COR-L47 (cell line): Measurements from ENCODE around the gene CARMIL1.

Source experiments
- DNase-seq: peaks from one replicate; lab custom pipeline; 2025; lab: John Stamatoyannopoulos, UW

The CARMIL1 gene

DNA sequence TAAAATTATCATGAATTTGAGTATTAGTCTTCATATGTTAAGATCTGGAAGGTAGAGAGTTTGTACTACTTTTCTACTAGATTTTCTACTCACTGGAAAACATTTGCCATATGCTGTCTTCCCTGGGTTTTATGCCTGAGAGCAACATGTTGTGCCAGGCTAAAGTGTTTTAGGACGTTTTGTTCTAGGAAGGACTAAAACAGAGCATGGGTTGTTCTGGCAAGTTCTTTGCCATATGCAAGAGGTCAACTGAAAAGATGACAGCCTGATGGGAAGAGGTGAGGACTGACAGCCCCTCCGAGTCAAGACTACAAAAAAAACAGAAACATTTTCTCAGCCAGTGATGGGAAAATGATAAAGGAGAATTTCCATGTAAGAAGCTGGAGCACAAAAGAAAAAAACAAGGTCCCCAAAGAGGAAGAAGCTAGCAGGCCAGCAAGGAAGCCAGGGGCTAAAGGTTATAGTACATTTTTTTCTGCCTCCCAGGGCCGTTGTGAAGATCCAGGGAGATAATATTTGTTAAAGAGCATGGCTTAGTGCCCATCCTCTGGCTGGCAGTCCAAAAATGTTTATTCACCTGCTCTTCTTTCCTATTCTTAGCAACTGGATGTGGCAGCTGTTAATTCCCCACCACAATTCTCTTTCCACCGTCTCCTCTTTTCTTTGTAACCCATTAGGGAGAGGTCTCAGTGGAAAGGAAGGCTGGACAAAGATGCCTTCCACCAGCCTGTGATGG lies 380.6 kb downstream of the CARMIL1 start:
- peak; percentile 80 for DNase-seq

DNA sequence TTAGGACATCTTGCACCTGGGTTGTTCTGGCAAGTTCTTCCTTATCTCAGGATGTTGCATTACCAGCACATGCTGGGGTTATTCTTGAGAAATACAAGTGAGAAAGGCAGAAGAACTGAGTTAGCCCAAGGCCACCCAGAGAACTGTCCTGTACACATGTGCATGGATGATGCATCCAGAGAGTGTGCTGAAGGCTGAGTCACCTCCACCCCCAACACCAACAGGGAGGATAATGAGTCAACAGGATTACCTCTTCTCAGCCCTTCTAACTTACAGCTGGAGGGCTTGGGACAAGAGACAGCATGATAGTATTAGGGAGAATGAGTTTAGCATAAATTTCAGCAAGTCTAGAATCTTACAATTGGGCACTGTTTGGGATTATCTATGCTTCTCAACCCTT lies 381.3 kb downstream of the CARMIL1 start:
- DNase-seq: peak; percentile 41

DNA sequence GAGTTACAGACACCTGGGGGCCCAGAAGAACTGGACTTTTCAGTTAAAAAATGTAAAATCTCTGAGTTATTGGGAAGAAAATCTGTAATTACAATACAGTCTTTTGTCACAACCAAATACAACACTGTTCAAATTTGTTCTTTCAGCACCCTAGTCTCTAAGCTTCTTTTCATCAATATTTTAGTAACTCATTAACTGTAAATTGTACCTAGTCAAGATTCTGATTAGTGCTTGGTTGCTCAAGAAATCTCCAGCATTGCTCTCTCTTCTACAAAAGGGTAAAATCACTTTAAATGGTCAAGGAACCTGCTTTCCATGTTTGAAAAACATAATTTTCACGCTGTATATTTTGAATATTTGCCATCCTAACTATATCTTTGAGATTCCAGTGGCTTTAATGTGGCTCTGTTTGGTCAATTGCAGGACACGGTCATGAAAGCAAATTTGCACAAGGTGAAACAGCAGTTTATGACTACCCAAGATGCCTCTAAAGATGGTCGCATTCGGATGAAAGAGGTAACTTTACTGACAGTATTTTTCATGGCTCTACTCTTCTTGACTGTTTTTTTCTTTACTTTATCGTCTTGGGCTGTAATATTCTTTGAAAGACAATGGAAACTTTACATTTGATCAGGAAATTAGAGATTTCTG lies 382.1 kb downstream of the CARMIL1 start:
- no peak for DNase-seq

- DNase-seq: no peak
Observed at GRCh38 chr6:25665455-25665854, 386.3 kb downstream of the CARMIL1 start.

DNA sequence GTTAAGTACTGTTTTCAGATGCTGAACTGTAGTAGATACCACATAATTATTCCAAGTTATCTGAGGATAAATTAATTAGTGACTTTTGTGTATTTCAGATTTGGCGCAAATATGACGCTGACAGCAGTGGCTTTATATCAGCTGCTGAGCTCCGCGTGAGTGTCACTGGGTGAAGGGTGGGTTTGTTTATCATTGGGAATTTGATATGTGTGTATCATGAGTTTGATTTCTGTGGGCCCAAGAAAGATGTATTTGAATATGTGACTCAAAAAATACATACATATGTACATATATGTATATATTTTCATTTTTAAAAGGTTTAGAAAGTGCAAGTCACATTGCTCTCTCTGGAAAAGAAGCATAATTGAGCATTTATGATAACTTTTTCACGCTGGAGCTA lies 390.2 kb downstream of the CARMIL1 start:
- DNase-seq: no peak
